Ureter (tissue), 1 donor: ENCODE measurements around the gene SV2B. TPM values are rescaled to one million over a fixed set of nuclear protein-coding genes. Genes with fewer than 3 reads are reported as not detected.

Experiments used
- DNase-seq: peaks from one replicate; pipeline ENCODE4 v3.0.0-alpha.2; 2020; ENCODE audit warnings: low spot score
- total RNA-seq: library from RNA; stranded (reverse); gene quantifications from one replicate; pipeline ENCODE4 v1.2.4, GENCODE V29; 2023
- donor health status: DM: yes; HTN: yes; CAD: no.

Gene SV2B
- total RNA-seq, 1 donor from 2014 or later, result 2.3 TPM

- DNase-seq, result no peak
These were observed 4.1 kb downstream of the SV2B start for GRCh38 chr15:91104111-91104510.

- no peak for DNase-seq
These were observed 8.4 kb downstream of the SV2B start for GRCh38 chr15:91108421-91108820.

GRCh38 chr15:91109885-91110284, 9.8 kb downstream of the SV2B start:
- no peak for DNase-seq

GRCh38 chr15:91110407-91110806, 10.3 kb downstream of the SV2B start:
- no peak for DNase-seq

GRCh38 chr15:91113030-91113429, 13.0 kb downstream of the SV2B start:
- DNase-seq, result no peak

GRCh38 chr15:91114301-91114700, 14.2 kb downstream of the SV2B start:
- DNase-seq, result no peak

GRCh38 chr15:91116113-91117067, 16.3 kb downstream of the SV2B start:
- DNase-seq, result no peak

- no peak for DNase-seq
These were observed 17.3 kb downstream of the SV2B start for GRCh38 chr15:91117375-91117774.

GRCh38 chr15:91118817-91119590, 18.9 kb downstream of the SV2B start:
- no peak for DNase-seq

GRCh38 chr15:91122296-91122695, 22.2 kb downstream of the SV2B start:
- no peak for DNase-seq

- no peak for DNase-seq
These were observed 24.1 kb downstream of the SV2B start for GRCh38 chr15:91124132-91124531.

- no peak for DNase-seq
These were observed 25.1 kb downstream of the SV2B start for GRCh38 chr15:91125162-91125561.

- no peak for DNase-seq
These were observed 26.0 kb downstream of the SV2B start for GRCh38 chr15:91126080-91126479.

- no peak for DNase-seq
These were observed 27.3 kb downstream of the SV2B start for GRCh38 chr15:91127236-91127955.

GRCh38 chr15:91128016-91128415, 28.0 kb downstream of the SV2B start:
- no peak for DNase-seq

- no peak for DNase-seq
These were observed 29.4 kb downstream of the SV2B start for GRCh38 chr15:91129436-91129835.

- no peak for DNase-seq
These were observed 32.0 kb downstream of the SV2B start for GRCh38 chr15:91132079-91132478.

GRCh38 chr15:91133511-91133910, 33.5 kb downstream of the SV2B start:
- no peak for DNase-seq

GRCh38 chr15:91135201-91136130, 35.4 kb downstream of the SV2B start:
- no peak for DNase-seq

- DNase-seq, result no peak
These were observed 36.4 kb downstream of the SV2B start for GRCh38 chr15:91136386-91136923.

GRCh38 chr15:91140601-91141000, 40.5 kb downstream of the SV2B start:
- DNase-seq, result no peak
